ENCODE results near the gene DNAL1. TPM values are rescaled to one million over a fixed set of nuclear protein-coding genes. Genes with fewer than 3 reads are reported as not detected.

Gene DNAL1
- total and polyA plus RNA-seq, 2 donors: 4.1 to 6.0 TPM

Other genes starting within 250 kb of the DNAL1 start
- 15.9 TPM for gene NUMB, start 186.4 kb upstream of the DNAL1 start, total RNA-seq
- 38.3 TPM for gene NUMB, start 186.4 kb upstream of the DNAL1 start, polyA plus RNA-seq
- gene RIOX1, start 154.1 kb upstream of the DNAL1 start, total RNA-seq: 17.0 TPM
- 11.2 TPM for gene RIOX1, start 154.1 kb upstream of the DNAL1 start, polyA plus RNA-seq
- gene ACOT1, start 107.8 kb upstream of the DNAL1 start, total RNA-seq: 1.5 TPM
- 3.1 TPM for gene ACOT1, start 107.8 kb upstream of the DNAL1 start, polyA plus RNA-seq
- gene HEATR4, start 86.0 kb upstream of the DNAL1 start, total RNA-seq: 0.09 TPM
- 0.14 TPM for gene HEATR4, start 86.0 kb upstream of the DNAL1 start, polyA plus RNA-seq
- gene ACOT2, start 75.8 kb upstream of the DNAL1 start, total RNA-seq: 20.3 TPM
- 13.8 TPM for gene ACOT2, start 75.8 kb upstream of the DNAL1 start, polyA plus RNA-seq
- 0.76 TPM for gene ACOT4, start 53.1 kb upstream of the DNAL1 start, total RNA-seq
- 1.6 TPM for gene ACOT4, start 53.1 kb upstream of the DNAL1 start, polyA plus RNA-seq
- not detected for gene ACOT6, start 32.5 kb upstream of the DNAL1 start, total RNA-seq
- gene ACOT6, start 32.5 kb upstream of the DNAL1 start, polyA plus RNA-seq: 0.05 TPM
- gene PNMA1, start 69.4 kb downstream of the DNAL1 start, total RNA-seq: 5.0 TPM
- 31.2 TPM for gene PNMA1, start 69.4 kb downstream of the DNAL1 start, polyA plus RNA-seq
- 4.9 TPM for gene PTGR2, start 206.8 kb downstream of the DNAL1 start, total RNA-seq
- 7.9 TPM for gene PTGR2, start 206.8 kb downstream of the DNAL1 start, polyA plus RNA-seq
- gene ZNF410, start 241.9 kb downstream of the DNAL1 start, total RNA-seq: 45.0 TPM
- 53.4 TPM for gene ZNF410, start 241.9 kb downstream of the DNAL1 start, polyA plus RNA-seq